Measurements from ENCODE around the gene NFATC1.

- no peak for TF ChIP-seq CTCF (conservative IDR thresholded peaks at IDR 0.05)
- no peak for TF ChIP-seq ZFX (IDR thresholded peaks at IDR 0.05)
These were observed 165.1 kb downstream of the NFATC1 start for GRCh38 chr18:79560861-79561210.

Data from C4-2B (cell line).